Osteoblast (primary cell): ENCODE data around the gene INPP5F. TPM values are rescaled to one million over a fixed set of nuclear protein-coding genes. Genes with fewer than 3 reads are reported as not detected.

ENCODE experiments used
- DNase-seq: peaks from one replicate; pipeline ENCODE4 v3.0.0; 2011; ENCODE audit warnings: low spot score, mixed read lengths; ENCODE audit not compliant: insufficient read length; ENCODE audit errors: missing footprints
- H2AFZ ChIP-seq: 2 replicates; pipeline ENCODE4 v1.6.0; 2011; ENCODE audit warnings: mild to moderate bottlenecking, low read length
- H3K27ac ChIP-seq: 2 replicates; pipeline ENCODE4 v1.5.1; 2011; ENCODE audit warnings: mild to moderate bottlenecking, low read depth, low read length, moderate library complexity
- H3K27me3 ChIP-seq: 2 replicates; pipeline ENCODE4 v1.6.0; 2012; ENCODE audit warnings: mild to moderate bottlenecking, control low read depth, inconsistent platforms, low read length, moderate library complexity; ENCODE audit not compliant: insufficient read depth
- H3K36me3 ChIP-seq: 2 replicates; pipeline ENCODE4 v1.5.1; 2011; ENCODE audit warnings: mild to moderate bottlenecking, low read length, control low read depth, moderate library complexity; ENCODE audit not compliant: insufficient read depth
- H3K4me1 ChIP-seq: 2 replicates; pipeline ENCODE4 v1.5.1; 2011; ENCODE audit warnings: mild to moderate bottlenecking, low read length, control low read depth, moderate library complexity; ENCODE audit not compliant: insufficient read depth
- H3K4me2 ChIP-seq: 2 replicates; pipeline ENCODE4 v1.6.0; 2011; ENCODE audit warnings: mild to moderate bottlenecking, low read length; ENCODE audit not compliant: insufficient read depth
- H3K4me3 ChIP-seq: fragments of 200-600 bp; sonication (generic); 3 replicates; pipeline ENCODE4 v1.5.1; 2012; ENCODE audit warnings: mild to moderate bottlenecking, low read length, inconsistent platforms; ENCODE audit not compliant: insufficient read depth
- H3K79me2 ChIP-seq: 2 replicates; pipeline ENCODE4 v1.6.0; 2012; ENCODE audit warnings: mild to moderate bottlenecking, low read length, control low read depth, inconsistent platforms; ENCODE audit not compliant: insufficient read depth
- H3K9me3 ChIP-seq: 2 replicates; pipeline ENCODE4 v1.5.1; 2011; ENCODE audit warnings: low read depth, low read length, control low read depth
- H4K20me1 ChIP-seq: 2 replicates; pipeline ENCODE4 v1.6.0; 2012; ENCODE audit warnings: mild to moderate bottlenecking, low read length, control low read depth; ENCODE audit not compliant: insufficient read depth
- total RNA-seq: library from RNA; depleted of rRNA; stranded (reverse); fragments of >200 nt; gene quantifications from 2 replicates; pipeline ENCODE4 v1.2.3, GENCODE V29; 2012
- TF ChIP-seq, protein P1 (sequence below): IDR thresholded peaks from 2 replicates; pipeline ENCODE4 v1.5.1; 2011; ENCODE audit warnings: mild to moderate bottlenecking, low read depth, low read length, moderate library complexity; ENCODE audit errors: extremely low read depth

Gene INPP5F
- total RNA-seq, 1 donor = 10.9 TPM

DNA sequence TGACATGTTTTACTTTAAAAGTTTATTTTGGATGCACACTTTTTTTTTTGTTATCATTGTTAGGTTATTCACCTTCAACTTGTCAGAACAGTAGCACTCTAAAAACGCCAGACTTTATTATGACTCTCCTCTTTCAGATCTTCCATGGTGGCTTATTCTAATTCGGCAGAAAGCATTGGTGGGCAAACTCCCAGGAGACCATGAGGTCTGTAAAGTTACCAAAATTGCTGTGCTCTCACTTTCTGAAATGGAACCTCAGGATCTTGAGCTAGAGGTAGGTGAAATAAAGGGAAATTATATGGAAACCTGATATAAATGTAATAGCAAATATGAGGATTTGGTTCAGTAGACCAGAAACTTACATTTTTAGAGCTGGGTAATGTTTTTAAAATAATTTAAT is 55.6 kb downstream of the INPP5F start:
- no peaks in the 10 kb centered on the region for H3K36me3 ChIP-seq
- no peaks in the 10 kb centered on the region for H3K9me3 ChIP-seq
- no peak overlapping the region for H3K4me3 ChIP-seq
- H3K4me1 ChIP-seq = peaks cover 9% of the 10 kb centered on the region
- H3K4me2 ChIP-seq = no peak overlapping the region
- H4K20me1 ChIP-seq = no peaks in the 10 kb centered on the region
- DNase-seq = no peak
- TF ChIP-seq, protein P1, sequence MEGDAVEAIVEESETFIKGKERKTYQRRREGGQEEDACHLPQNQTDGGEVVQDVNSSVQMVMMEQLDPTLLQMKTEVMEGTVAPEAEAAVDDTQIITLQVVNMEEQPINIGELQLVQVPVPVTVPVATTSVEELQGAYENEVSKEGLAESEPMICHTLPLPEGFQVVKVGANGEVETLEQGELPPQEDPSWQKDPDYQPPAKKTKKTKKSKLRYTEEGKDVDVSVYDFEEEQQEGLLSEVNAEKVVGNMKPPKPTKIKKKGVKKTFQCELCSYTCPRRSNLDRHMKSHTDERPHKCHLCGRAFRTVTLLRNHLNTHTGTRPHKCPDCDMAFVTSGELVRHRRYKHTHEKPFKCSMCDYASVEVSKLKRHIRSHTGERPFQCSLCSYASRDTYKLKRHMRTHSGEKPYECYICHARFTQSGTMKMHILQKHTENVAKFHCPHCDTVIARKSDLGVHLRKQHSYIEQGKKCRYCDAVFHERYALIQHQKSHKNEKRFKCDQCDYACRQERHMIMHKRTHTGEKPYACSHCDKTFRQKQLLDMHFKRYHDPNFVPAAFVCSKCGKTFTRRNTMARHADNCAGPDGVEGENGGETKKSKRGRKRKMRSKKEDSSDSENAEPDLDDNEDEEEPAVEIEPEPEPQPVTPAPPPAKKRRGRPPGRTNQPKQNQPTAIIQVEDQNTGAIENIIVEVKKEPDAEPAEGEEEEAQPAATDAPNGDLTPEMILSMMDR = no peak
- no peaks in the 10 kb centered on the region for H3K79me2 ChIP-seq
- no peak overlapping the region for H2AFZ ChIP-seq
- no peaks in the 10 kb centered on the region for H3K27me3 ChIP-seq
- H3K27ac ChIP-seq = no peak overlapping the region

DNA sequence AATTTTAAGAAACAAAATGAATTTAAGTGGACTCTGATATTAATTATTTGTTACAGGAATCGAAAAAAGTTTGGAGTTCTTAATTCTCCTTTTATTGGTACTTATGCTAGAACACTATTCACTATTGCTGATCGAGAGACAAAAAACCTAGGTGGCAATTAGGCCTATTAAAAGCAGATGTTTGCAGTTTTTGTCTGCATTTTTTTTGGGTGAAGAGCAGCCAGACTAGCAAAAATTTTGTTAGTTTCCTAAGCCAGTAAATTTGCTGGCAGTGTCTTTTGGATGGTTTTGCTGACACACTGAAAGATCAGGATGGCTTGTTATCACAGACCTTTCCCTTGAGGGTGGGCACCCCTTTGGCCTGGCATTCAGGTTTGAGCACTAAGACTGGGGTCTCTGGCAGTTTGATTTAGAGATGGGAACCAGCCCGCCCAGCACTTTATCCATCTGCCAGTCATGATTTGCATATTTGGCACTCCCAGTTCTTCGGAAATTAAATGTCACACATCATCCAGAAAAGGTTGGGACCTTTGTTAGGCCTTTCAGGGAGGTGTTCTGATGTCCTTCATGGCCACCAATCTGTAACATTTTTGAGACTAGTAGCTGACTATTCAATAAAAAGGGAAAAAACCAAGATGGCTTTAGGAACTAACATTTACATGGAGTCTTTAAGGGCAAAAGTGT is 57.3 kb downstream of the INPP5F start:
- no peaks in the 10 kb centered on the region for H4K20me1 ChIP-seq
- H3K79me2 ChIP-seq = no peaks in the 10 kb centered on the region
- no peak overlapping the region for H3K4me2 ChIP-seq
- H3K4me1 ChIP-seq = peaks cover 9% of the 10 kb centered on the region
- H3K27ac ChIP-seq = no peak overlapping the region
- no peak overlapping the region for H3K4me3 ChIP-seq
- no peaks in the 10 kb centered on the region for H3K27me3 ChIP-seq
- TF ChIP-seq, protein P1 = no peak
- no peaks in the 10 kb centered on the region for H3K36me3 ChIP-seq
- no peak for DNase-seq
- no peak overlapping the region for H2AFZ ChIP-seq
- H3K9me3 ChIP-seq = no peaks in the 10 kb centered on the region

DNA sequence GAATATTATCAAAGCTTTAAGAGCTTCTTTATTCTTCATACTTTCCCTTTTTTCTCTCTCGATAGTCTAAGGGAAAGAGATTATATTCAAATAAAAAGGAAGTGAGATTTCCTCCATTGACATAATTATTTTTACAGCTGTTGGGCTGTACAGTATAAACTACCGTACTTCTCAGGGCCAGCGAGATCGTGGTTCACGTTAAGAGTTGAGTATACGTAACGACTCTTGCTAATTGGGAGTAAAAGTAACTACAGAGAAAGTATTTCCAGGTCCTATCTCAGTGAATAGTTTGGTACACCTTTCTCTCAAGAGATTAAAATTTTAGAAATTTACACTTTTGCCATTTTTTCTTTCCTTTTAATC is 57.8 kb downstream of the INPP5F start:
- H4K20me1 ChIP-seq = no peaks in the 10 kb centered on the region
- no peaks in the 10 kb centered on the region for H3K79me2 ChIP-seq
- H3K4me1 ChIP-seq = peaks cover 9% of the 10 kb centered on the region
- H3K4me3 ChIP-seq = no peak overlapping the region
- H2AFZ ChIP-seq = no peak overlapping the region
- H3K4me2 ChIP-seq = no peak overlapping the region
- no peaks in the 10 kb centered on the region for H3K27me3 ChIP-seq
- no peak overlapping the region for H3K27ac ChIP-seq
- no peak for DNase-seq
- no peaks in the 10 kb centered on the region for H3K9me3 ChIP-seq
- TF ChIP-seq, protein P1 = no peak
- H3K36me3 ChIP-seq = no peaks in the 10 kb centered on the region

- Histone ChIP-seq H4K20me1 (no peaks in the 10 kb centered on the region), H3K27me3 (no peaks in the 10 kb centered on the region), H3K4me1 (peaks cover 6% of the 10 kb centered on the region), H3K4me3 (no peak overlapping the region), H3K4me2 (no peak overlapping the region), H3K27ac (no peak overlapping the region), H3K36me3 (no peaks in the 10 kb centered on the region), H2AFZ (no peak overlapping the region), H3K79me2 (no peaks in the 10 kb centered on the region), H3K9me3 (no peaks in the 10 kb centered on the region)
- TF ChIP-seq, protein P1 = no peak
- DNase-seq = peak; percentile 60
Observed at GRCh38 chr10:119784340-119785067, 58.7 kb downstream of the INPP5F start.
